GM21528 (cell line): ENCODE results near the gene CDK11B.
"Not testable (repeated sequence)": the region's sequence is repeated elsewhere in the genome, so short reads cannot be mapped to it uniquely, and the experiment has no call there.

Experiments
- ATAC-seq: cut with Tn5 transposase; IDR thresholded peaks from one replicate; pipeline ENCODE4 v1.9.1; 2021; ENCODE audit warnings: mild to moderate bottlenecking, moderate library complexity; ENCODE audit not compliant: unreplicated experiment, low FRiP score

Gene CDK11B

GRCh38 chr1:1683104-1683905, 24.5 kb upstream of the CDK11B start:
- ATAC-seq = no peak

GRCh38 chr1:1680912-1681273, 22.1 kb upstream of the CDK11B start:
- no peak for ATAC-seq

DNA sequence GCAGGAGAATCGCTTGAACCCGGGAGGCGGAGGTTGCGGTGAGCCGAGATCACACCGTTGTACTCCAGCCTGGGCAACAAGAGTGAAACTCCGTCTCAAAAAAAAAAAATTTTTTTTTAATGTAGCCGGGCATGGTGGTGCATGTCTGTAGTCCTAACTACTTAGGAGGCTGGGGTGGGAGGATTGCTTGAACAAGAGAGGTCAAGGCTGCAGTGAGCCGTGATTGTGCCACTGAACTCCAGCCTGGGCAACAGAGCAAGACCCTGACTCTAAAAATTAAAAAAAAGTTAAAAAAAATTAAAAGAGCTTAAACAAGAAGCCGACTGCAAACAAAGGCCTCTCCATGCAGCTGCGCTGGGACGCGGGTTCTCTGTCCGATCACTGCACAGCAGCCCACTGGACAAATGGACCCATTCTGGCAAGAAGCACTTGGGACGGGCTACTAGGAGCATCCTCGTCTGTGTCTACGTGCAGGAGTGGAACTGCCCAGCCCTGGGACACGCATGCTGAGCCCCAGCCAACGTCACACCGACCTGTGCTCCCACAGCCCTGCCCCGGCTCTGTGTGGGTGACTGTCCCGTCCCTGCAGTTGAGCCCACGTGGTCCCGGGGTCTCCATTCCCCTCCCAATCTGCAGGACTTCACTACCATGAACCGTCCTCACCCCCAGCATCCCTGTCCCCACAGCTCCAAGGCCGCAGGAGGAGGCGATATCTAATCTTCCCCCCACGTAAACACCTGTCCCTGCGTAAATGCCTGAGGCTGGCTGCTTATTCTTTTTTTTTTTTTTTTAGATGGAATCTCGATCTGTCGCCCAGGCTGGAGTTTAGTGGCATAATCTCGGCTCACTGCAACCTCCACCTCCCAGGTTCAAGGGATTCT, 21.5 kb upstream of the CDK11B start:
- ATAC-seq = no peak

GRCh38 chr1:1678581-1679380, 20.0 kb upstream of the CDK11B start:
- ATAC-seq = peak; percentile 2

- ATAC-seq = peak; percentile 76
Measured at GRCh38 chr1:1677718-1678580, 19.1 kb upstream of the CDK11B start.

- ATAC-seq = not testable (repeated sequence)
Measured at GRCh38 chr1:1676087-1676486, 17.3 kb upstream of the CDK11B start.

- not testable (repeated sequence) for ATAC-seq
Measured at GRCh38 chr1:1675218-1675617, 16.4 kb upstream of the CDK11B start.

DNA sequence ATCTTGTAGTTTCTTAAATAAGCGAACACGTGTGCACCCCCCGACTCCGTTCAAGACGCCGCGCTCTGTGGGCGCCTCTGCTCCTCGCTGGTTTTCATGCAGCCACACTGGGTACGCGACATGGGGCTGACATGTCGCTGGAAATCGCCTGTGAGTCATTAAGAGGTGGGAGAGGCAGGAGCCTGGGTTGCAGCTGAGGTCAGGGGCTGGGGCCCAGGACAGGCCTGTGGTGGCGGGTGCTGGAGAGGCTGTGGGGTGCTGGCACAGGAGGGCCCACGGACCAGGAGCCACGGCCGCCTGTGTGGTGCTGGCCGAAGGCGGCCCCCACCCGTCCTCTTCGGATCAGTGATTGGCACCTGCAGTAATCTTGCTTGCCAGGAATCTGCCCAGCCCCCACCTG, 16.0 kb upstream of the CDK11B start:
- not testable (repeated sequence) for ATAC-seq

- no peak for ATAC-seq
Measured at GRCh38 chr1:1672181-1672965, 13.6 kb upstream of the CDK11B start.

DNA sequence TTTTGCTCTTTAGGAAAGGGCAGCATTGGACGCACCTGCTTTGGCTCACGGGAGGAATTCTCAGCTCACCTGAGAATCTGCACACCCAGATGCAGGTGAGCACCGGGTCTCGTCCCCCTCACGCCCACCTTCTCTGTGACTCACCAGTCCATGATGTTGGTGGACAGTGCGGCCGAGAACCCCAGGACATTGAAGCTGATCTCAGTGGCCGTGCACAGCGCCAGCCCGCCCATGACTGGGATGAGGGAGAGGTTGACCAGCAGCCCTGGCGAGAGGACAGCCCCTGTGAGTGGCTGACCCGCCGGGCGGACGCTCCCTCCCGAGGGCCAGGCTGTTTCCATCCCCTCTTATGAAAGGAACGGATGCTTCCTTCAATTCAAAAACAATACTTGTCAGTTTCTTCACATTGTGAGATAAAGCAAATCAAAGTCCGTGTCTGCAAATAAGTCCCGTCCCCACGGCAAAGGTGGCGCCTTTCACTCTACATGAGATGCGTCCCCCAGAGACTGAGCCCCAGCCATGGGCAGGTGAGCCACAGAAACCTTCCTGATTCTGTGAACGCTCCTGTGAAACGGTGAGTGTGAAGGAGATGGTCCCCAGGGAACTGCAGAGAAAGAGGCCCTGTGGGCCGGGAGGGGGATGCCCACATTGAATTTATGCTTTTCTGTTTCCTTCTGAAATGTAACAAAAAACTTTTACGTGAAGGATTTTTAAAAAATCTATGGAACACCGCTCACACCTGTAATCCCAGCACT, 12.7 kb upstream of the CDK11B start:
- ATAC-seq = no peak

GRCh38 chr1:1670866-1671265, 12.1 kb upstream of the CDK11B start:
- no peak for ATAC-seq

DNA sequence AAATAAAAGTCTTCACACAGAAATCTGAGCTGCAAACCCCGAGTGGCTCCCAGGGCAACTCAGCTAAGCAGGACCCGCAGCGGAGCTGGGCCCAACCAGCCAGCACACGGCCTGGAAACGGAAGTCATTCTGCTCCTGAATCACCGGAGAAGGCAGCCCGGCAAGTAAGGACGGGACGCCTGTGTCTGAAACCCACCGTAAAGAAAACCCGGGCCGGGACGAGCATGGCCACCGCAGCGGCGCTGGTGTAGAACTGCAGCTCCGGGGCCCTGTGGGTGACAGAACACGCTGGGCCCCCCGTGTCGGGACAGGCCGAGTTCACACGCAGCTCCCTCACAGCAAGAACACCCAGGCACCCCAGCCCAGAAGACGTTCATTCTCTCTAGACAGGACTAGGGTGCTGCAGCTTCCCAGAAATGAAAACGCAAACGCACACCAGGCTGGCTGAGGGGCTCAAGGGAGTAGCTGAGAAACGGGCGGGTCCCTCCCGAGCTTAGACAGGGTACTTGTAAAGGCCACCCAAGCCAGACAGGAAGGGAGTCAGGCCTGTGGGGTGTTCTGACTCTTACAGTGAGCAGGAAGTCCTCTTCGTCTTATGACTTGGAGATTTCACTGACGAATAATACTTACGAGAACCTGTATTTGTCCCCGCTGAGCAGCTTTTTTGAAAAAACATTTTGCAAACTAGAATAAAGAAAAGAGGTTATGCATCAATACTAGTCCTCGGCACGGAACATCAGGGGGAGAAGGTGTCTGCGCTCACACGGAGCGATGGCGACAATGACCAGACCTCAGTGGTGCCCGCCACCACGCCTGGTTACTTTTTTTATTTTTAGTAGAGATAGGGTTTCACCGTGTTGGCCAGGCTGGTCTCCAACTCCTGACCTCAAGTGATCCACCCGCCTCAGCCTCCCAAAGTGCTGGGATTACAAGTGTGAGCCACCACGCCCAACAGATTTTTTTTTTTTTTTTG, 10.9 kb upstream of the CDK11B start:
- ATAC-seq = no peak

DNA sequence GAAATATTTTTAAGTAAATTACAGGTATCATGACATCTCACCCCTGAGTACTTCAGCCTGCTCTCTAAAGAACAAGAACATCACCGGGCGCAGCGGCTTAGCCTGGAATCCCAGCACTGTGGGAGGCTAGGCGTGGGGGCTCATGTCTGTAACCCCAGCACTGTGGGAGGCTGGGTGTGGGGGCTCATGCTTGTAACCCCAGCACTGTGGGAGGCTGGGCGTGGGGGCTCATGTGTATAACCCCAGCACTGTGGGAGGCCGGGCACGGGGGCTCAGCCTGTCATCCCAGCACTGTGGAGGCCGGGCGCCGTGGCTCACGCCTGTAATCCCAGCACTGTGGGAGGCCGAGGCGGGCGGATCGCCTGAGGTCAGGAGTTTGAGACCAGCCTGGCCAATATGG, 7.7 kb upstream of the CDK11B start:
- ATAC-seq = no peak

GRCh38 chr1:1665815-1666251, 7.0 kb upstream of the CDK11B start:
- no peak for ATAC-seq

DNA sequence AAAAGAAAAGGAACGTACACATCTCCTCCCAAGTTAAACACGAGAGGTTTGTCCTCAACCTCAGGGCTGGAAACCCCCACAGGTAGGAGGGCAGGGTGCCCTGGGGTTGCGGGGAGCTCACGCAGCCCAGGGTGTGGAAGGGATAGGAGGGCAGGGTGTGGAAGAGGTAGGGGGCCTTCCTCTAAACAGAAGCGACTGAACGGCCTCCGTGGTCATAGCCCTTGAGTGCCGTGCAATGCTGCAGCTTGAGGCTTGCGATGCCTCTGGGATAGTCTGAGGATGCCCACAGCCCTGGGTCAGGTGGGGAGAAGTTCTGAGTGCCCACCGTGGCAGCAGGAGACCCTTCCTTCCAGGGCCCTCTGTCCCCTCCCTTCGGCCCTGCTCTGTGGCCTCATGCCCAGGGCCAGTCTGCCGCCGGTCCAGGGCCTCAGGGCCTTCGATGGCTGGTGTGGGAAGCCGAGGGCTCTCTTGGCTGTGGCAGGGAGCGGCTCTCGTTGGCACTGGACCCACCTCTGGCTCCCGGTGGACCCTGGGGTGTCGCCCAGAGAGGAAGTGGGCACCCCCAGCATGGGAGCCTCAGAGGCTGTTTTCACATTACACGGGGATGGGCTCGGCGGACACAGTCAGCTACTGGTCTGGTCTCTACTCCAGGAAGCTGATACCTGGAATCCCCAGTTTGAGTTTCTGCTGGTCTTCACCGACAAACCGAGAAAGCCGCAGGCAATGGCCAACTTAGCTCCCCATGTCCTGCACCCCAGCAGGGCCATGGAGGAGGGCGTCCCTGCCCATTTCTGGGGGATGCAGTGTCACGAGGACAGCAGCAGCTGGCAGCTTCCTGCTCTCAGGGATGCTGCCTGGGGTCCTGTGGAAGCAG, 6.4 kb upstream of the CDK11B start:
- no peak for ATAC-seq

- ATAC-seq = not testable (repeated sequence)
Measured at GRCh38 chr1:1664318-1664717, 5.5 kb upstream of the CDK11B start.
